NCI-H774 (cell line): ENCODE results near the gene TRA2A.
"Not testable (repeated sequence)": the region's sequence is repeated elsewhere in the genome, so short reads cannot be mapped to it uniquely, and the experiment has no call there.

ENCODE experiments used
- DNase-seq: peaks from one replicate; lab custom pipeline; 2025; lab: John Stamatoyannopoulos, UW

TRA2A gene

DNA sequence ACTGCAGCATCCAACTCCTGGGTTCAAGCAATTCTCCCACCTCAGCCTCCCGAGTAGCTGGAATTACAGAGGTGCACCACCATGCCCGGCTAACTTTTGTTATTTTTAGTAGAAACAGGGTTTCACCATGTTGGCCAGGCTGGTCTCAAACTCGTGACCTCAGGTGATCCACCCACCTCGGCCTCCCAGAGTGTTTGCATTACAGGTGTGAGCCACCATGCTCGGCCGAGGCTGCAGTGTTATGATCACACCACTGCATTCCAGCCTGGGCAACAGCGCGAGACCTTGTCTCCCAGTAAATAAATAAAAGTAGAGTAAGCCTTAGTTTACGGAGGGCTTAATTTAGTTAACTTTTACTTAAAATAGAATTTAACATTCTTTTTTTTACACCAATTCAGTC is 37.8 kb downstream of the TRA2A start:
- no peak for DNase-seq

DNA sequence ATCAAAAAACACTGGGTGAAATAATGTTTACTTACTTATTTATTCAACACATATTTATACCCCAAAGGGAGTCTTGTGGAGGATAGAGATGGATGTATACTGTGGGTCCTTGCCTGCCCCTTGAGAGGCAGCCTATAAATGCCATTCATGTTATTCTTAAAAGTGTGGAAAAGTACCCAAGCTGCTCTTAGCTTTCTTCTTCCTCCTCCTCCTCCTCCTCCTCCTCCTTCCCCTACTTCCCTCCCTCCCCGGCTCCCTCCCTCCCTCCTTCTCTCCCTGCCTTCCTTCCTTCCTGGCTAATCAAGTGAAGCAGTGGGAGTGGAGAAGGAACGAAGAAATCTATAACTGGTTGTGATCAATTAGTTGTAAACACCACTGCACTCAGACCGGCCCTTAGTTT is 40.3 kb downstream of the TRA2A start:
- no peak for DNase-seq

DNA sequence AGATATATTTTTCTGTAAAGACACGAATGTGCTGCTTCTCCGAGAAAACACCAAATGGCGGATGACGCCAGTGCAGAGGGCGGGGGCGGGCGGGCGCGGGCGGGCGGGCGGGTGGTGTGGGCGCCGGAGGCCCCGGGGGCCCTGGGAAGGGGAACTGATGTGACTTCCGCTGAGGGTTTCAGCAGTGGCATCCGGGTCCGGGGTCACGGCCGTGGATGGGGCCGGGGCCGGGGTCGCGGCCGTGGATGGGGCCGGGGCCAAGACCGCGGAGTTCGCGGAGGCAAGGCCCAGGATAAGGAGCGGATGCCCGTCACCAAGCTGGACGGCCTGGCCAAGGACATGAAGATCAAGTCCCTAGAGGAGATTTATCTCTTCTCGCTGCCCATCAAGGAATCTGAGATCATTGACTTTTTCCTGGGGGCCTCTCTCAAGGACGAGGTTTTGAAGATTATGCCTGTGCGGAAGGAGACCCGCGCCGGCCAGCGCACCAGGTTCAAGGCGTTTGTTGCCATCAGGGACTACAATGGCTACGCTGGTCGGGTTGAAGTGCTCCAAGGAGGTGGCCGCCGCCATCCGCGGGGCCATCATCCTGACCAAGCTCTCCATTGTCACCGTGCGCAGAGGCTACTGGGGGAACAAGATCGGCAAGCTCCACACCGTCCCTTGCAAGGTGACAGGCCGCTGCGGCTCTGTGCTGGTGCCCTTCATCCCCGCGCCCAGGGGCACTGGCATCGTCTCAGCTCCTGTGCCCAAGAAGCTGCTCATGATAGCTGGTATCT is 41.2 kb downstream of the TRA2A start:
- DNase-seq, result no peak

DNA sequence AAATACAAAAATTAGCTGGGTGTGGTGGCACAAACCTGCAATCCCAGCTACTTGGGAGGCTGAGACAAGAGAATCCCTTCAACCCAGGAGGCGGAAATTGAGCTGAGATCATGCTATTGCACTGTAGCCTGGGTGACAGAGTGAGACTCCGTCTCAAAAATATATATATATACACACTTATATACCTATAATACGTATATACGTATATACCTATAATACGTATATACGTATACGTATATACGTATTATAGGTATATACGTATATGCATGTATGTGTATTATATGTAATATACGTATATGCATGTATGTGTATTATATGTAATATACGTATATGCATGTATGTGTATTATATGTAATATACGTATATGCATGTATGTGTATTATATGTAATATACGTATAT is 43.1 kb downstream of the TRA2A start:
- not testable (repeated sequence) for DNase-seq

DNA sequence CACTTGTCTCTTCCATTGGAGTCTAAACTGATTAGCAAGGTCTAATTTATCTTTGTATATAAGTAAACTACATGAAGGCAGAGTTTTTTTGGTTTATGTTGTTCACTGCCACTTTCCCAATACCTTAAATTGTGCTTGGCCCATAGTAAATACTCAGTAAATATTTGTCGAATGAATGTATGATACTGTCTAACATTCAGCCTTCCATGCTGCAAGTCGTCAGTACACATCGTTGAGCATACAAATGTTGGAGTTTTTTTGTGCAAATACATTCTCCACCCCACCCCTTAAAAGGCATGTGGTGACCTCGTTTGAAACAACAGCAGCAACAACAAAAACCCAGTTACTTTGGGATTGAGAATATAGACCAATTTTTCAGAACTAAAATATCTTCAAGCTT is 44.1 kb downstream of the TRA2A start:
- no peak for DNase-seq

DNA sequence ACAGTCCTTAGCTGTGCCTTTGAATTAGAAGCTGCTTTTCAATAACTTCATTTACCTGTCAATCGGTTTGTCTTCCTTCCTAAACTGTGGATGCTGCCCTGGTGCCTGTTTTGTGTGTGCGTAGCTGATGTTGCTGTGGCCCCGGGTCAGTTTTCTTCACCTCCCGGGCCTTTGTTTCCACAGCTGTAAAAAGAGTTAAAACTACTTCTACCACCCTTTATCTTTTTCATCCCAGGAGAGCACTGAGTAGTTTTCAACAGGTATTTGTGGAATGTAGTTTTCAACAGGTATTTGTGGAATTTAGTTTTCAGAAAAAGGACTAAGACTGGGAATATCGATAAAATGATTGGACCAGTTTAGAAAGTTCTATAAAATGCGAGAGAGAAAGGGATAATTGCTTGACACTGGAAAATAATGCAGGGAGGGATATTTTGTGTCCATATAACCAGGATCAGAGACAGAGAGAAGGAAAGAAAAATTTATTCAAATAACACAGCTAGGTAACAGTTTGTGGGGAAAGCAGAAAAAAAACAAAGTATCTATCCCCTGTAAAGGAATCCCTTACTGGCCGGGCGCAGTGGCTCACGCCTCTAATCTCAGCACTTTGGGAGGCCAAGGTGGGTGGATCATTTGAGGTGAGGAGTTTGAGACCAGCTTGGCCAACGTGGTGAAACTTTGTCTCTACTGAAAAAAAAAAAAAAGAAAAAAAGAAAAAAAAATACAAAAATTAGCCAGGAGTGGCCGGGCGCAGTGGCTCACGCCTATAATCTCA is 45.6 kb downstream of the TRA2A start:
- no peak for DNase-seq

DNA sequence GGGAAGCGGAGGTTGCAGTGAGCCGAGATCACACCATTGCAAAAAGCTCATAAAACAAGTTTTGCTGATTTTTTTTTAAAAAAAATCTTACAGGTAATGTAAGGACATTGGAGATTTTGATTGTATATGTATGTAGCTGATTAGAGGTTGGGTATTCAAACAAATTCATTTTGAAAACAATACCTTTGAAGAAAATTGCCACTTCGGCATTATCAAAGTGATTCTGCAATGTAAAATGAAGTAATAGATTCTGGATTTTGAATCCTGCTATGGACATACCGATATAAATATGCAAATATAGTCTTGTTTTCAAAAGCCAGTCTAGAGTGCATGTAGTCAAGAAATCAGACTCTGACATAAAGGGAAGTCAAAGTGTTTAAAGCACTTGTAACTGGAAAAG is 49.1 kb downstream of the TRA2A start:
- no peak for DNase-seq

DNA sequence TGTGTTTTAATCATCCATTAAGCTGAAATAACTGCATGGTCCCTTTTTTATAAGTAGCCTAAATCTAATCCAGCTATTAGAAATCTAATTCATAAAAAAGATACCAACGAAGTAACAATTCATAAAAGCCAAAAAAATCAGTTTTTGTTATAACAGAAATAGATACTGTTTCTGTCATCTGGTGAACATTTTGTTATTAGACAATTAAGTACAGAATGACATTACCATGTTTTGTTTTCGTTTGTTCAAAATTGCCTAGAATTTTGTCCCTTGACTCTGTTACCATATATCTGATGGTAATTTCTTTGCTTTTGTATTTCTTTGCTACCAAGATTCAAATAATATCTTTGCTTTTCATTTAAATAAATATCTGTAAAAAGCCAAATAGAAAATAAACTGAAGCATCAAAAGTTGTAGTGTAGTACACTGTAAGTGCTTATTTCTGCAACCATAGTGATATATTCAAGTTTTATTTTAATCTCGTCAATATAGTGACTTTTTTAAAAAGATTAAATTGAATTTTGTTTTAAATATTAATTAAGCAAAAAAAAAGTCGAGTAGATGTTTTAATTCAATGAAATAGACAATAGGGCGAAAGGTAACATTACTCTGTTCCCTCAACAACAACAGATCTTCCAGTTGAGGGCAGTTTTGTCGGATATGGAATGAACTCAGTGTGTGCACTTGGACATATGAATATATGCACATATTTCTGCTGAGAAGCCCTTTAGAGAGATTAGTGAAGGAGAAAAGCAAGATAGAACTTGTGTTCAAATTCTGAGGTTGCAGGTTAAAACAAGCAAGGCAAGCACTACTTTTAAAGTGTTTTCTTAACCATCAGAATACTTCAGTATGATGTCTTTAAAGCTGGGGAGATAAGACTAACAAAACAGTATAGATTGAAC is 53.6 kb downstream of the TRA2A start:
- DNase-seq, result no peak

DNA sequence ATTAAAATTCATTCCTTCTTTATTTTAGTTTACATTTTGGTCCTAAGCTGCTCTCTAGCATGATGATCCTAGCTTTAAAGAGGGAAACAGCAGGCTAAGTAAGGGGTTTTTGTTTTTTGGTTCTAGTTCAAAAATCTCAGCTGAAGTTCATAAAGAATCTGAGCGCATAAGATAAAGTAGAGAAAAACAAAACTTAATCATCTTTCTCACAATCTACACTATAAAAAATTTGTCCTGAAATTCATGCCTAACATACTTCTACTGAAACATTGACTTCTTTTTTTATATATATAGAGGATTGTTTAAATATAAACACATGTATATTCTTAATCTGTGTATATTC is 54.7 kb downstream of the TRA2A start:
- DNase-seq, result no peak

DNA sequence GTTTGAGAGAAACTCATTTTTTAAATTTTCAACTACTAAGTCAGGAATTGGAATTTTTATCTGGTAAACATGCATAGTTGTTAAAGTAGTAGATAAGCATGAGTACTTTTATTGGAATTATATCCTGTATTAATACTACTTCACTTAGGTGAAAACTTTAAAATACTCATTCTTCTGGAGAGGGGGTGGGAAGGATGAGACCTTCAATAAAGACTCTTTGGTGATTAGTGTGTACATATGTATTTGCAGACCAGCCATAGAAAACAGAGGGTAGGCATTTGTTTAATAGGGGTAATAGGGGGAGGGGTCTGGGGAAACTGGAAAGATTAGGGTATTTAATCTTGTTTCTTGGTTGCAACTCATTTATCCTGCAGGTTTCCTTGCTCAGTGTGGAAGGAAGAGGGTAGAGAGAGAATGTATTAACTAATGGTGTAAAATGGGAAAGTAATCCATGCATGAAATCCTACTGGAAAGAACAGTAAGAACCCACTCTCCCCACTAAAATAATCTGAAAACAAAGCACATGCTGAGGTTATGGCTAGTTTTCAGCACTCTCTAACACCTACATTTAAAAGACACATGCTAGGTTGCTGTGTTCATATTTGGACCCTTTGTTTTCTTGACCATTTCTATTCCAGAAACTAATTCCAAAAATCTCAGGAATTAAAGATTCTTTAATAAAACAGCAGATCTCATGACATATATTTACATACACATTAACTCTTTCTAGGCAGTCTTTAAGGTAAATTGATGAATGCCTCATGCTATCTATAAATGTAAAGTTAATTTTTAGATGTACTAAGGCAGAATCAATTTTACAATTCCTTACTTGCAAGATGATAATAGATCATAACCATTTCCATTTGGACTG is 55.3 kb downstream of the TRA2A start:
- no peak for DNase-seq

DNA sequence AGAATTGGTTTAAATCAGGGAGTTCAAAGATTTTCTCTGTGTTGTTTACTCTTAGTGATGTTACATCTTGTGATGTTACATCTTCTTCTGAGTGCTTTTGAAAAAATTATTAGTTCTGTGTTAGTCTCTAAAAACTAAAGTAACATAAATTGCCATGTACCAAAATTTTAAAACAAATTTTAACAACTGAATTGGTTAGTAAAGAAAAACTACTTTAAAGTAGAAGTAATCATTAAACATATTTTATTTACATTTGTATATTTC is 56.3 kb downstream of the TRA2A start:
- no peak for DNase-seq

DNA sequence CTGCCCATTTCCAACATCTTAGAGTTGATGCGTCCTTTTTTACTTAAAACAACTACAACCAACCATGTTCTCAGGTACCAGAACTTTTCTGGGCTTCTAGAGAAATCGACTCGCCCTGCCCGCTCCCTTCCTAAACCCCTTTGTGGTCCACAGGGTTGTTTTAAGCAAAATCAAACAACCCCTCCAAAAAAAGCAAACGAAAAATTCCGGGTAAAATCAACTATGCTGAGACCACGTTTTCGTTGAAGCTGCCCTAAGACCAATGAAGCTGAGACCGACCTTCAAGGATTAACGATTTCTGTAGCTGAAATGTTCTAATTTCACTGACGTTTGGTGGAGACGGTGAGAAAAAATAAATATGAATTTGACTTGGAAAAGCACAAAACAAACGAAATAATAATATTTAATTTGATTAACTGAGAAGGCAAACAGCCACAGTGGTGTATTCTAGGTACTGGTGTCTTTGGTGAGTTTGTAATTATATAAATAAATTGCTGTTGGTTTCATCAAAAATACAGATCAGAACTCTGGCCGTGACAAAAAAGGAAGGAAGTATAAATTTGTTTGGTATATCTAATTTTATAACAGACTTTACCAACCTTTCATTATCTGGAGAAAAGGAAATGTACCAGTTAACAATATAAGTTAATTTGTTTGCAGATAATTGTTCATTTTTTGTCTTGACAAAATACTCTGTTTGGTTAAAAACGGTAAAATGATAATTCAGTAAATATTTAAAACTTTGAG is 56.8 kb downstream of the TRA2A start:
- no peak for DNase-seq

DNA sequence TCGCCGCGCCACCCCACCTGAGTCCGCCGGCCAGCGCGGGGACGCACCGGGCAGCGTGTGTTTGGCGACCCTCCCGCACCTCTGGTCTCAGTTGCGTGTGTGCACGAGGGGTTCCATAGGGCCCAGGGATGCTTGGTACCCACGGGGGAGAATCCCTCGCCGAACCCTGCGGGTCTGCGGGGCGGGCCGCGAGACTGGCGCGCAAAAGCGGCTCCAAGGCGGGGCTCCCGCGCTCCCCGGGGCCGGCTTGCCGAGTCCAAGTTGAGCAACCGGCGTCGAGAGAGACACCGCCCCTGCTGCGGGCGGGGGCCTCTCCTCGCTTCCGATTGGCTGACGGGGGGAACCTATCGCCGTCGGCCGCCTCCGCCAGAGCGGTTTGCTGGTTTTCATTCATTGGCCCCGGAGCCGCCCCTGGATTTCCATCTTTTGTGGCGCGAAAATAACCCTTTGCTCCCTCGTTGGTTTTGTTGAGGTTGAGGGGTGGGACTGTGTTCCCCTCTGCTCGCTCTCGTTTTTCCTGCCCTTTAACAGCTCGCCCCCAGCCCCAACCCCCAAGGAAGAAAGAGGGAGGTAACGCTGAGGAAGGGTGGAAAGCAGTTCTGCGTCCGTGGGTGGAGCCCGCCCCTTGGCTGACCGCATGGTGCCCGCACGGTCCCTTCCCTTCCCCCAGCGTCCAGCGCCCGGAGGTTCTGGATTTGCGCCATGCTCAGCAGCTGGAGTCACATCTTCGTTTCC is 57.5 kb downstream of the TRA2A start:
- DNase-seq, result peak; percentile 87

DNA sequence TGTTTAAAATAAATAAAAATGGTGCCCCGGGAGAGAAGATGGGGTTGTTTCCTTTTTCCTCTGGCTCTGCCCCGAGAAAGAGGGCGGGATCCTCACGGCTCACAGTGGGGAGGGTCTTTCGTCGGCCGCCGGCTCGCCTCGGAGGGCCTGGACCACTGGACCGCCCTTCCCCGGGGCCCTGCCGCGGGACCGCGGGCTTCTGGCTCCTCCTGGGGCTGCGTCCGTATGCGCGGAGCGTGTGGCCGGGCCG is 58.0 kb downstream of the TRA2A start:
- DNase-seq, result no peak

DNA sequence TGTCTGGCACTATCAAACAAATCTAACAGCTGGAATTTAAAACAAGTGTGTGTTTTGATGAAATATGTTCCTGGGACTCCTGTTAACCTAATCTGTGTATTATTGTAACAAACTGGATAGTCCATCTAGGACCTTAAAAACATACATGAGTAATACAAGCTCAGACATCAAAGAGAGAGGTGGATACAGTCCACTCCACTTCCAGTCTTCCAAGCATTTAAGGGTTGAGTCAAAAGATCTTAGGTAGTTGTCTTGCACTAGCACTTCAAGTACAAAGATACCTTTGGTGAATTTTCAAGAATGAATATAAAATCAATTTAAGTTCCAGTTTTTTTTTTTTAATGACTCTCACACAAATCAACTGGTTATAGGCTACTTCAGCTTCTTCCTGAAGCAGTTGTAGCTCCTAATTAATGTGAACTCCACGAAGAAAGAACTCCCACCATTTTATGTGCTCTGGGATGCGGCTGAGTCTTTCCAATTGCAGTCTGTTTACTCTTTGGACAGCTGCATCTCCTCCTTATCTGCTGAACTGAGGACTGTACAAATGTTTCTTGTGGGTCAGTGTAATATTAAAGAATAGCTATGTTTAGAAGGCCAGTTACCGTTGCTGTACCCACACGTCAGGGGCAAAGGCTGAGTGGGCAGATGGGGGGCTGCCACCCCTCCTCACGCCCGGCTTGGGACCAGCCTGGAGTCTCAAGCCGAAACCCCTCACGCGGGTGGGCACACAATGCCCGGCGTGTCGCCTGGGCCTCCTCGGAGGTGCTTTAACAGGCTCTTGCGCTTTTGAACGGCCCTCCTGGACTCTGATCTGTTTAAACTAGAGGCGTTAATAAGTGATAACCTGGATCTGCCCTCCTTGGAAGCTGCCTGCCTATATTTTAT is 58.6 kb downstream of the TRA2A start:
- DNase-seq, result peak; percentile 2

DNA sequence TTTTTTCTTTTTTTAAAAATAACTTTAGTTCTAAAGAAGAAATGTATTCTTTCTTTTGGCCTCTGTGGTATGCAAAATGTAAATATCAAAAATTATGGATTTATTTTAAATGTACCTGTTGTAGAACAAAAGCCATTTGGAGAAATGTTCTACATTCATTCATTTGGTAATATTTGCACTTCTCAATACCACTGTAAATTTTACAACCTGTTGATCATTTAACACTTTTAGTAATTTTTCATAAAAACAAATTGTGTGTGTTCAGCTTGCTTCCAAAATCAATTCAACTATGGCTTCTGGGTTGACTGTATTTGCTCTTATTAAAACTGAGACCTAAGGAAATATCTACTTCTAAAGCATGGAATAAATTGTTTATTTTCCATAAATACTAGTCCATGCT is 59.2 kb downstream of the TRA2A start:
- no peak for DNase-seq

DNA sequence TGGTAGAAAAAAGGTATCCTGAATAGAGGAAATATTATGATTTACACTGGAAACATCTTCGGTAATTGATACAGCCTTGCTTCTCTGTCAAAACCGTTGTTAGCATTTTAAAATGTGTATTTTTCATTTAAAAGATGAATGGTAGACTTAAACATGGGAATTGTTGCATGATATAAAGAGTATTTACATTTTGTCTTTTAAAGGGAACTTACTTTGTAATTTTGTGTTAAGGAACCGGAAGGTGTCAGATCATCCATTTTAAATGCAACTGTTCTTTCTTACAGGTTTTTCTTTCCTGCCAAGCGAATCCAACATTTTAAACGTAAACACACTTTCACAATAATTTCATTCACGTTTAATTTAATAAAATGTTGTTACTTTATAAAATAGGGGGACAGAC is 59.7 kb downstream of the TRA2A start:
- no peak for DNase-seq

DNA sequence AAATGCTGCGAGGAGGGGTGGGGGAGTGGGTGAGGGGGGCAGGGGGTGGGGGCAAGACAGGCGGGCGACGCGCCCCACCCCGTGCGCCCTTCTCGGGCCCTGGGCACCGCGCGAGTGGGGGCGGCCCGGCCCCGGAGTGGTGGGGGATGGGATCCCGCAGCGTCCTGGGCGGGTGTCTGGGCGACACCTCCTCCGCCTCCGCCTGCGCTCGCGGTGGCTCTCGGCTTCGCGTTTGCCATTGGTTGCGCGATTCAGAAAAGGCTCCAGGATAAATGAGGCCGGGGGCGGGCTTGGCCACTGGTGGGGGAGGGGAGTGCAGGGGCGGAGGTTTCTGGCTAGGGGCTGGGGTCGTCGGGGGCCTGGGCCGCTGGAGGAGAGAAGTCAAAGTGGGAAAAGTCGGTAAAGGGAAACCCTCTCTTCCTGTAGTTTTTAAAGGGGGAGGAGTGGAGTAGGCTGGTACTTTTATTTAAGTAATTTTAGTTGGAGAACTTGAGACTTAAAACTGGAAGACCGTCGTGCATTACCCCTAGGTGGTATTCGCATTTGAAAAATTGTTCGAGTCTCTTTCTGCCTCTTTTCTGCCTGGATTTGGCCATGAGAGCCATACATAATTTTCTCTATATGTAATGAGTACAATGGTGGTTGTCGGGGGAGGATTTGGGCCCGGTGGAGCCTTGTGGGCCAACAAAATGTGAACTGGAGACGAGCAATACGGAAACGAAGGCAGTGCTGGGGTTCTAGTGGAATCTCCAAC is 60.5 kb downstream of the TRA2A start:
- peak; percentile 89 for DNase-seq
